ENCODE data around the gene GTPBP4.

DNA sequence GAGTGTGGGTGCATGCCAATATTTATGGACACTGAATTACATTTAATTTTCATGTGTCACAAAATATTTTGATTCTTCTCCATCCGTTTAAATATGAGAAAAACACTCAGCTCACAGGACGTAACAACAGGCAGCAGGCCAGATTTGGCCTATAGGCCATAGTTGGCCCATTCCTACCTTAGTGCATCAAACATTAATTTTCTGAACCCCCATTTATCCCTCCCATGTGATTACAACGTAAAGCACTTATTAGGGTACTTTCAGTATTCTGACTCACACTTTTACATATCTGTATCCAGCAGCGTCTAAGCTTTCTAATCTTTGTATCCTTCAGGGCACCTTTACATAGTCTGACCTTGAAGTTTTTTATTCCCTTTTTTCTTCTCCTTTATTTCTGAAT, 56.7 kb downstream of the GTPBP4 start:
- TF ChIP-seq, protein P1, sequence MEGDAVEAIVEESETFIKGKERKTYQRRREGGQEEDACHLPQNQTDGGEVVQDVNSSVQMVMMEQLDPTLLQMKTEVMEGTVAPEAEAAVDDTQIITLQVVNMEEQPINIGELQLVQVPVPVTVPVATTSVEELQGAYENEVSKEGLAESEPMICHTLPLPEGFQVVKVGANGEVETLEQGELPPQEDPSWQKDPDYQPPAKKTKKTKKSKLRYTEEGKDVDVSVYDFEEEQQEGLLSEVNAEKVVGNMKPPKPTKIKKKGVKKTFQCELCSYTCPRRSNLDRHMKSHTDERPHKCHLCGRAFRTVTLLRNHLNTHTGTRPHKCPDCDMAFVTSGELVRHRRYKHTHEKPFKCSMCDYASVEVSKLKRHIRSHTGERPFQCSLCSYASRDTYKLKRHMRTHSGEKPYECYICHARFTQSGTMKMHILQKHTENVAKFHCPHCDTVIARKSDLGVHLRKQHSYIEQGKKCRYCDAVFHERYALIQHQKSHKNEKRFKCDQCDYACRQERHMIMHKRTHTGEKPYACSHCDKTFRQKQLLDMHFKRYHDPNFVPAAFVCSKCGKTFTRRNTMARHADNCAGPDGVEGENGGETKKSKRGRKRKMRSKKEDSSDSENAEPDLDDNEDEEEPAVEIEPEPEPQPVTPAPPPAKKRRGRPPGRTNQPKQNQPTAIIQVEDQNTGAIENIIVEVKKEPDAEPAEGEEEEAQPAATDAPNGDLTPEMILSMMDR (conservative IDR thresholded peaks at IDR 0.05) = no peak
- TF ChIP-seq EZH2 (IDR thresholded peaks at IDR 0.05; ENCODE audit: low read depth) = no peak

Measured in PC-9 (cell line).